HG02943 (cell line): ENCODE measurements around the gene CA10.

Experiments used
- ATAC-seq: cut with Tn5 transposase; IDR thresholded peaks from one replicate; pipeline ENCODE4 v1.9.1; 2021; ENCODE audit warnings: mild to moderate bottlenecking, low read depth, moderate library complexity; ENCODE audit not compliant: unreplicated experiment

The CA10 gene

GRCh38 chr17:52147872-52148271 lies 10.6 kb downstream of the CA10 start:
- no peak for ATAC-seq

GRCh38 chr17:52147431-52147830 lies 11.1 kb downstream of the CA10 start:
- ATAC-seq = no peak

- no peak for ATAC-seq
Measured at GRCh38 chr17:52145476-52145875, 13.0 kb downstream of the CA10 start.

DNA sequence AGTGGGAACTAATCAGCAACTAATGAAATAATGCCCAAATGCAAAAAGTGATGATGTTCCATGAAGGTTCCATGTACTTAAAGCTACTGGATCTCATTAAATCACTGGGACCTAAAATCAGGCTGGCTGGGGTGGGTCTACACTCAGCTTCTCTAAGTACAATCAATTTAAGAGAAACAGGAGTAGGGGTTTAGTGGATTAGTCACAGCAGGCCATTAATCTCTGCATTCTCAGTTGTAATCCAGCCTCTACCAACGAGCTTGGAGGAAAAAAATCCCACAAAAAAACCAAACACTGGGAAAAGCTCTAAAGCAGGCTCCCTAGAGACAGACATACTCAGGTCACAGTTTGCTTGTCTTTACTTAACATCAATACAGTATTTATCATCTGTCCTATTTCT lies 15.0 kb downstream of the CA10 start:
- ATAC-seq = no peak

- ATAC-seq = no peak
Measured at GRCh38 chr17:52140601-52141000, 17.9 kb downstream of the CA10 start.

- no peak for ATAC-seq
Measured at GRCh38 chr17:52138752-52139151, 19.8 kb downstream of the CA10 start.

- ATAC-seq = no peak
Measured at GRCh38 chr17:52138350-52138749, 20.2 kb downstream of the CA10 start.

DNA sequence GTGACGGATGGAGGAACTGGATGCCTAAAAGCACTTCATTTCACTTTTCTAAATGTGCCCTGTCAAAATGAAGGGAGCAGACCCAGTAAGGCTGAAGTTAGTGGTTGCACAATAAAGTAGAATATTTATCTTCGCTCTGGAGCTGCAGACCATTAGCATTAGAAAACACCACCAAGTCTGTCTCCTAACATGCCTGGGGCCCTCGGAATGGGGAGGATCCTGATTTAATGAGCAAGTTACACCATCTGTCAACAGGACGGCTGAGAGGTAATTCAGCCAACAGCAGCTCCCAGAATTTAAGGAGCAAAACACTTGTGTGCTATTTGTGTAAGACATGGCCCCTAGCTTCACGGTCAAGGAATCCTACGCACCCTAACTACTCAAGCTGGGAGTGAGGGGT lies 22.3 kb downstream of the CA10 start:
- ATAC-seq = no peak

- no peak for ATAC-seq
Measured at GRCh38 chr17:52134641-52135040, 23.9 kb downstream of the CA10 start.

- no peak for ATAC-seq
Measured at GRCh38 chr17:52128721-52129120, 29.8 kb downstream of the CA10 start.

GRCh38 chr17:52124993-52125392 lies 33.5 kb downstream of the CA10 start:
- no peak for ATAC-seq

DNA sequence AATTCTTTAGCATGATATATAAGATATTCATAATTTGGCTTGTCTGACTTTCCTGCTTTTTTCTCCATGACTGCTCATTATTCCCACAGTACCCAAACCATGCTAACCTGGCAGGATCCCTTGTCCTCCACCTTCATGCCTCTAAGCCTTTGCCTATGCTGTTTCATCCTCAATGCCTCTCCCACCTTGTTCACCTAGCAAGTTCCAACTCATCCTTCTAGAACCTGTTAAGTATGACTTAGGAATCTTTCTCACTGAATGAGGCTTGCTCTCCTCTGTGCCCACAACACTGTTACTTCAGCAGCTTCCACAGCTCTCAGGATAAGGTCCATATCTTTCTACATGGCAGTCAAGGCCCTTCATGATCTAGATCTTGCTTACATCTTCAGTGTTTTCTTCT lies 34.0 kb downstream of the CA10 start:
- no peak for ATAC-seq

GRCh38 chr17:52120465-52120864 lies 38.0 kb downstream of the CA10 start:
- no peak for ATAC-seq

DNA sequence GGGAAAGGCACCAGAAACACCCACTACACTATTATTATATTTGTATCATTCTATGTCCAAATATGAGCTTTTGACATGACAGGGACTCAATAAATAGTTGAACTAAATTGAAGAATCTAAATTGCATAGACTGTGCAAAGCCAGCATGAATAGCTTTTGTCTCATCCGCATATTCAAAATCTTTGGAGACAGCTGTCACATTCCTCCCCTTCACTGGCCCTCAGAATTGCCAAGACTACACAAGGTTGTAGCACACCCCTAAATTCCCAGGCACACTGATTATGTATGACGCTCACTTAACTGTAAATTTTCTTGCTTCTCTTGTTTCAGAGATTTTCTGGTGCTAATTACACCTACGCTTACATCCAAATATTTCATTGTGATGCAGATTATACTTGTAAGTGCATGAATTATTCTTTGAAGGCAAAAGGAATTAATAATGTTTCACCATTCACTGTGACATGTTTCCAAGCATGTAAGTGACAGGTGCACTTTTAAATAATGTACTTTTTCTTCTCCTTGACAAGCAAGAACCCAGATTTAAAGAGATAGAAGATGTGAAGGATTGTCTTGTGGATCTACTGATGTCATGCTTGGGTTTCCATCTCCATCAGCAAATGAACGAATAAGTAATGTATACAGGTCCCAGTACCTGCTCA lies 47.5 kb downstream of the CA10 start:
- ATAC-seq = no peak

DNA sequence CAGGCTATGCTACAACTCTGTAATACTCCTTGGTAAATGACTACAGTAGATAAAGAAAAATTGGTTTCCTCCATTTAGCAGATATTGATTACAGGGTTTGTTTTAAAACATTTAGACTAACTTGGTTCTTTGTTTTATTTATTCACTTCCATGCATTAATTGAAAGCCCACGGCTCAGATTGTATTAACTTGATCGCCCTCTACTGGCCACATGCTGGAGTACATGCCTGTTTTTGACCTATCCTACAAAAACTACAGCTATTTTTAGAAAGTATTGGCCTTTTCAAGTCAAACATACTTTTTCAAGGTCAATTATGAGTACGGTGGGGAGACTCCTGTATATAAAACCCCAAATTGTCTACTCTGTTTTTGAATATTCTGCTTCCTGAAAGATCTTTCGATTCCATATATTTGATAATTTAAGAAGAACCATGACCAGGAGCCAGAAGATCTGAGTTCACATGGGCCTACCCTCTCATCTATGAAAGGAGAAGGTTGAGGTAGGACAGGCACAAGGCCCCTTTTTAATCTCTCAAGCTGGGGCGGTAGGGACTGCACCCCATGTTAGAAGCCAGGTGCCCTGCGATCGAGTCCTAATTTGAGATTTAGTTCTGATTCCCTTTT lies 51.8 kb downstream of the CA10 start:
- no peak for ATAC-seq

DNA sequence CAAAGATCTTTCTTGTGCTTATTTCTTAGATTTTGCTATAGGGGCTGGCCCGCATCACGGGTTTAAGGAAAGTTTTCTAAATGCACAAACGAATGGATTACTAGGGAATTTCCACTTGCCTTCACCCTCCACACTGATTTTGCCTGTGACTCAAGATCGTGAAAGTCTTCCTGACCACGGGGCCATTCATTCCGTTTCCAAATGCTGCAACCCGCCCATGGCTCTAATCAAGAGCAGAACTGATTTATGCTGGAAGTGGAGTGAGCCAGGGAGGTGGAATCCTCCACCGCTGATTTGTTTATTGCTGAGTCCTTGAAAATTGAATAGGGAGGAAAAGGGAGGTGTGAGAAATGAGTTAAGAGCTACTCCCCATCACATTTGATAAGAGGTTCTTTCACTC lies 52.4 kb downstream of the CA10 start:
- ATAC-seq = no peak

DNA sequence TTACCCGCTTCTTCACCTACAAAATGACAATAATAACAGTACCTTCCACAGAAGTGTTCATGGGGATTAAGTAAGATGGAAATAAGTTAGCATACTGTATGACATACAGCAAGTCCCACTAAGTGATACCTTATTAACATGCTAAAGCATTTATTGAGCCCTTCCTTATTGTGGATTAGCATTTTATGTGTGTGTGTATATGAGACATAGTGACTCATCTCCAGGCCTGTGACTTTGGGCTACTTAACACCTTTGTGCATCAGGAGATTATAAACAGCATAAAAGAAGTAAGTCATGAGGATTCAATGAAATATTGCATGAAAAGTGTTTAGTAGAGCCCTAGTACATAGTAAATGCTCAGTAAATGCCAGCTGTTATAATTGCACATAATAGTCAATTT lies 52.9 kb downstream of the CA10 start:
- no peak for ATAC-seq

- no peak for ATAC-seq
Measured at GRCh38 chr17:52096056-52096455, 62.5 kb downstream of the CA10 start.

- no peak for ATAC-seq
Measured at GRCh38 chr17:52084176-52084575, 74.3 kb downstream of the CA10 start.

GRCh38 chr17:52079496-52079895 lies 79.0 kb downstream of the CA10 start:
- no peak for ATAC-seq

DNA sequence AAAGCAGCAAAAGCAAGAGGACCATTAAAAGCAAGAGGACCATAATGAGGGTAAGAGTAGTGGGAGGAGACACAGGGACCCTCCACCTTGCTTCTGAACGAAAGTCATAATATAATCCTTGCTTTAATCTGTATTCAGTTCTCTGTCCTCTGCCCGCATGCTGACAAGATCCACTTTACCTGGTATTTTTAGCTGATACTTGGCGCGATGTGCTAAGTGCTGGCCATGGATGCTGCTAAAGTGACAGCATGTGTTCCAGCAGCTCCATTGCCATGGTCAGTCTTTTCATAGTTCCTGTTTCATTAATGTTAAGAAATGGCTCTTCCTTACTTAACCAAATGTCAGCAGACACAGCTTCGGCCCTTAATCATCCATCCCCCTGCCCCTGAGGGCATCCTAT lies 86.8 kb downstream of the CA10 start:
- ATAC-seq = no peak

GRCh38 chr17:52064791-52065211 lies 93.7 kb downstream of the CA10 start:
- ATAC-seq = no peak

DNA sequence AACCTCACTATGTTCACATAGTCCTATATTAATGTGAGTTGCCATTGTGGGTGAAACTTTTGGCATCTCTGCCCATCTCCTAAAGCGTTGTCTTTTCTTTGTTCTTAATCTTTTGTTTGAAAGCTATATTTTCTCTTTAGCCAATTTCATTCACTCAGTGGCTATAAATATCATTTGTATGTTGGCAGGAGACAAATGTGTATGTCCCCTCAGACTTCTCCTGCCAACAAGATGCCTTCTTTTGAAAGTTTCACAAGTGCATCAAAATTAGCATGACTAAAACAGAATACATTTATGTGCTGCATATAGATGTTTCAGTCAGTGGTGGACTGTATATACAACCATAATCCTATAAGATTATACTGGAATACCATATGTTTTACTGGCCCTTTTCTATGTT lies 109.0 kb downstream of the CA10 start:
- ATAC-seq = no peak
